WTC11 (cell line): ENCODE data around the gene MSLN.

Source experiments
- GTF2I ChIP-seq: fragments of 250-450 bp; sonication (Bioruptor Pico); conservative IDR thresholded peaks from 2 replicates; pipeline ENCODE4 v1.4.0; 2021; ENCODE audit warnings: mild to moderate bottlenecking
- IRF1 ChIP-seq: sonication (generic); formaldehyde crosslinking; IDR thresholded peaks from 2 replicates; pipeline ENCODE4 v1.8.0; 2023; ENCODE audit warnings: missing genetic modification reagents

GRCh38 chr16:782258-782657 lies 21.7 kb downstream of the MSLN start:
- TF ChIP-seq GTF2I (CRISPR knock-in tag) = no peak
- no peak for TF ChIP-seq IRF1
